GM19023 (cell line): ENCODE data around the gene GPR156.
"Not testable (repeated sequence)": the region's sequence is repeated elsewhere in the genome, so short reads cannot be mapped to it uniquely, and the experiment has no call there.

Experiments used
- ATAC-seq: cut with Tn5 transposase; IDR thresholded peaks from one replicate; pipeline ENCODE4 v1.9.1; 2021; ENCODE audit warnings: mild to moderate bottlenecking, moderate library complexity; ENCODE audit not compliant: unreplicated experiment

The GPR156 gene

GRCh38 chr3:120275618-120276017 lies 9.4 kb downstream of the GPR156 start:
- no peak for ATAC-seq

- no peak for ATAC-seq
Measured at GRCh38 chr3:120274739-120275167, 10.3 kb downstream of the GPR156 start.

GRCh38 chr3:120272286-120272685 lies 12.7 kb downstream of the GPR156 start:
- no peak for ATAC-seq

GRCh38 chr3:120265989-120266388 lies 19.0 kb downstream of the GPR156 start:
- ATAC-seq: no peak

GRCh38 chr3:120264963-120265362 lies 20.1 kb downstream of the GPR156 start:
- no peak for ATAC-seq

- ATAC-seq: no peak
Measured at GRCh38 chr3:120263792-120264191, 21.2 kb downstream of the GPR156 start.

- no peak for ATAC-seq
Measured at GRCh38 chr3:120258009-120258408, 27.0 kb downstream of the GPR156 start.

GRCh38 chr3:120245386-120245785 lies 39.6 kb downstream of the GPR156 start:
- ATAC-seq: no peak

GRCh38 chr3:120244834-120245225 lies 40.2 kb downstream of the GPR156 start:
- ATAC-seq: no peak

- no peak for ATAC-seq
Measured at GRCh38 chr3:120239644-120240043, 45.4 kb downstream of the GPR156 start.

- ATAC-seq: no peak
Measured at GRCh38 chr3:120227710-120228347, 57.2 kb downstream of the GPR156 start.

- ATAC-seq: no peak
Measured at GRCh38 chr3:120224237-120224636, 60.8 kb downstream of the GPR156 start.

GRCh38 chr3:120218981-120219380 lies 66.0 kb downstream of the GPR156 start:
- no peak for ATAC-seq

- ATAC-seq: not testable (repeated sequence)
Measured at GRCh38 chr3:120216633-120217032, 68.4 kb downstream of the GPR156 start.

GRCh38 chr3:120214176-120214575 lies 70.8 kb downstream of the GPR156 start:
- no peak for ATAC-seq

- ATAC-seq: no peak
Measured at GRCh38 chr3:120212505-120212904, 72.5 kb downstream of the GPR156 start.

GRCh38 chr3:120209425-120209824 lies 75.6 kb downstream of the GPR156 start:
- ATAC-seq: no peak

GRCh38 chr3:120204338-120204737 lies 80.7 kb downstream of the GPR156 start:
- ATAC-seq: no peak

GRCh38 chr3:120203621-120204020 lies 81.4 kb downstream of the GPR156 start:
- ATAC-seq: no peak

GRCh38 chr3:120203016-120203415 lies 82.0 kb downstream of the GPR156 start:
- no peak for ATAC-seq

- no peak for ATAC-seq
Measured at GRCh38 chr3:120202363-120202762, 82.7 kb downstream of the GPR156 start.

GRCh38 chr3:120200493-120201235 lies 84.4 kb downstream of the GPR156 start:
- no peak for ATAC-seq
